Measurements from ENCODE around the gene LRRC56.

GRCh38 chr11:598005-598680 is 60.8 kb downstream of the LRRC56 start:
- no peak for TF ChIP-seq RAD21 (CRISPR knock-in tag; conservative IDR thresholded peaks at IDR 0.05 in 1 of 2, IDR thresholded peaks at IDR 0.05 in 1 of 2)
- TF ChIP-seq FOXA1 (IDR thresholded peaks at IDR 0.05; ENCODE audit: borderline replicate concordance), result no peak
- no peak for TF ChIP-seq TEAD4 (IDR thresholded peaks at IDR 0.05; ENCODE audit: low read length)
- no peak for TF ChIP-seq TEAD4 (CRISPR knock-in tag; IDR thresholded peaks at IDR 0.05; ENCODE audit: borderline replicate concordance)
- TF ChIP-seq GTF2F1 (IDR thresholded peaks at IDR 0.05; ENCODE audit: low read depth, low read length), result no peak
- TF ChIP-seq FOXK2 (conservative IDR thresholded peaks at IDR 0.05 in 1 of 2, IDR thresholded peaks at IDR 0.05 in 1 of 2; ENCODE audit: low read depth in 2 of 2), result no peak
- no peak for TF ChIP-seq ZNF175 (CRISPR knock-in tag; IDR thresholded peaks at IDR 0.05; ENCODE audit: low read depth)
- no peak for TF ChIP-seq CHD4 (IDR thresholded peaks at IDR 0.05; ENCODE audit: insufficient read depth, insufficient replicate concordance, low read depth, low read length, poor library complexity, severe bottlenecking)
- no peak for TF ChIP-seq CTCF (IDR thresholded peaks at IDR 0.05 in 2 of 3, conservative IDR thresholded peaks at IDR 0.05 in 1 of 3; ENCODE audit: insufficient read depth in 2 of 3, low read depth in 1 of 3, low read length in 3 of 3)
- TF ChIP-seq REST (IDR thresholded peaks at IDR 0.05; ENCODE audit: borderline replicate concordance), result no peak
- no peak for TF ChIP-seq REST (CRISPR knock-in tag; IDR thresholded peaks at IDR 0.05; ENCODE audit: low read depth)
- no peak for TF ChIP-seq RFX5 (IDR thresholded peaks at IDR 0.05; ENCODE audit: low read depth, low read length)
- TF ChIP-seq ZNF431 (CRISPR knock-in tag; IDR thresholded peaks at IDR 0.05), result no peak
- no peak for TF ChIP-seq ELF2 (CRISPR knock-in tag; IDR thresholded peaks at IDR 0.05)
